ENCODE data around the gene TUBG2.

DNA sequence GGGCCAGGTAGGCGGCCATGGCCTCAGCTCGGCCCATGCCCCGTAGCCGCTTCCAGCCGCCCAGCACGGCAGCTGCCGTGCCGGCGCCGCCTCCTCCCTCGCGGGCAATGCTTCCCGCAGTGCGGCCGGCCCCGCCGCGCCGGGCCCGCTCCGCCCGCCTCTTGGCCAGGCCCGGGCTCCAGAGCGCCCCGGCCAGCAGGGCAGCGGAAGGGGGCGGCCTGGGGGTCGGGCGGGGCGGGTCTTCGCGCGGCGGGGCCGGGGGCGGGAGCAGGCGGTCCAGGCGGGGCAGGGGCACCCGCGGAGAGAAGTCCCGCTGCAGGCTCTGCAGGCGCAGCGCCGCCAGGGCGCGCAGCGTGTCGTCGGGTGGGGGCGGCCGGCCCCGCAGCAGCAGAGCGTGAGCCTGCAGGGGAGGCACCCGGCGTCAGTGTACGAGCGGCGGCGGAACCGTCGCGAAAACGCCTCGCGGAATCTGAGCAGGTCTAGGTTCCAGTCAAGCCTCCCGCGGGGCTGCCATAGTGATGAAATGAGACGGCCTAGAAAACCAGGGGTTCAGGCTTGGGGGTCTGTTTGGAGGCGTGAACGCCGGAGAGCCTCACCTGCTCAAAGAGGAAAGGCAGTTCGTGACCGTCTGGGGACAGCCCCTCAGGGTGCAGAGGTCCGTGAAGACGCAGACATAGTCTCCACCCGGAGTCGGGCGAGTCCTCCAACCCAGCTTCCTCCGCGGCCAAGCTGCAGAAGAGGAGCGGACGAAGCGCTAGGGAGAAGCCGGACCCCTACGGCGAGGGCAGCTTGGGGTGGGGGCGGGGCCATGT is 11.1 kb downstream of the TUBG2 start:
- TF ChIP-seq, protein P1, sequence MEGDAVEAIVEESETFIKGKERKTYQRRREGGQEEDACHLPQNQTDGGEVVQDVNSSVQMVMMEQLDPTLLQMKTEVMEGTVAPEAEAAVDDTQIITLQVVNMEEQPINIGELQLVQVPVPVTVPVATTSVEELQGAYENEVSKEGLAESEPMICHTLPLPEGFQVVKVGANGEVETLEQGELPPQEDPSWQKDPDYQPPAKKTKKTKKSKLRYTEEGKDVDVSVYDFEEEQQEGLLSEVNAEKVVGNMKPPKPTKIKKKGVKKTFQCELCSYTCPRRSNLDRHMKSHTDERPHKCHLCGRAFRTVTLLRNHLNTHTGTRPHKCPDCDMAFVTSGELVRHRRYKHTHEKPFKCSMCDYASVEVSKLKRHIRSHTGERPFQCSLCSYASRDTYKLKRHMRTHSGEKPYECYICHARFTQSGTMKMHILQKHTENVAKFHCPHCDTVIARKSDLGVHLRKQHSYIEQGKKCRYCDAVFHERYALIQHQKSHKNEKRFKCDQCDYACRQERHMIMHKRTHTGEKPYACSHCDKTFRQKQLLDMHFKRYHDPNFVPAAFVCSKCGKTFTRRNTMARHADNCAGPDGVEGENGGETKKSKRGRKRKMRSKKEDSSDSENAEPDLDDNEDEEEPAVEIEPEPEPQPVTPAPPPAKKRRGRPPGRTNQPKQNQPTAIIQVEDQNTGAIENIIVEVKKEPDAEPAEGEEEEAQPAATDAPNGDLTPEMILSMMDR (IDR thresholded peaks at IDR 0.05 in 2 of 3, conservative IDR thresholded peaks at IDR 0.05 in 1 of 3; ENCODE audit: control insufficient read depth in 2 of 3, extremely low read depth in 1 of 3, insufficient read depth in 1 of 3, low read depth in 3 of 3, low read length in 3 of 3), result no peak
- TF ChIP-seq POLR2AphosphoS5 (IDR thresholded peaks at IDR 0.05; ENCODE audit: low read length) (no peak), ZNF24 (IDR thresholded peaks at IDR 0.05) (no peak), IRF3 (IDR thresholded peaks at IDR 0.05) (no peak), JUND (IDR thresholded peaks at IDR 0.05; ENCODE audit: low read depth, low read length) (no peak), TBL1XR1 (IDR thresholded peaks at IDR 0.05; ENCODE audit: low read depth, low read length) (no peak), RFX5 (IDR thresholded peaks at IDR 0.05; ENCODE audit: low read depth, low read length) (no peak)
